H1 (cell line): ENCODE results near the gene SPSB1. TPM values are rescaled to one million over a fixed set of nuclear protein-coding genes. Genes with fewer than 3 reads are reported as not detected.

Experiments
- ASH2L ChIP-seq: fragments of 200-600, 300-600 bp; sonication (generic); IDR thresholded peaks from one replicate; pipeline ENCODE4 v1.7.1; 2017; ENCODE audit warnings: low read length
- polyA plus RNA-seq, 7 experiments: library from polyadenylated mRNA; depleted of rRNA in 3 of 7; stranded (reverse) in 5 of 7; unstranded in 2 of 7; fragments of >200 nt in 5 of 7; fragments of 200-250 nt in 2 of 7; gene quantifications; 1 replicate in 5 of 7; 2 replicates in 1 of 7; 4 replicates in 1 of 7; pipeline versions ENCODE4 v1.2.1 to v1.2.3, GENCODE V29; 2011 to 2013; ENCODE audit warnings: missing spikeins in 2 of 7, mixed read lengths in 2 of 7
- total RNA-seq: library from RNA; stranded (reverse); fragmentation: NEBNext Ultra II Directional; extraction: Animal tissue kit (Norgen Biotek cat#: 25700); gene quantifications from 2 replicates; pipeline ENCODE4 v1.2.1, GENCODE V29; 2021
- TF ChIP-seq, protein P1 (sequence below): fragments of 300-600 bp; sonication (generic); IDR thresholded peaks from 2 replicates; pipeline ENCODE4 v1.7.1; 2012; ENCODE audit warnings: low read length, moderate library complexity, mild to moderate bottlenecking, inconsistent platforms; ENCODE audit not compliant: insufficient replicate concordance
- TF ChIP-seq, protein P2 (sequence below), 3 experiments: IDR thresholded peaks; 1 replicate in 2 of 3; 2 replicates in 1 of 3; pipeline versions ENCODE4 v1.5.1 to v1.6.1; 2011; ENCODE audit warnings: low read length in 3 of 3, mild to moderate bottlenecking in 3 of 3, inconsistent platforms in 2 of 3, low read depth in 1 of 3, moderate library complexity in 1 of 3; ENCODE audit not compliant: insufficient read depth in 1 of 3; ENCODE audit errors: control extremely low read depth in 1 of 3

Gene SPSB1
- total and polyA plus RNA-seq, 2 of the 8 experiments (the other 6 are each of a cell fraction or from before 2014, with no cell fraction given): 5.3 to 6.4 TPM

DNA sequence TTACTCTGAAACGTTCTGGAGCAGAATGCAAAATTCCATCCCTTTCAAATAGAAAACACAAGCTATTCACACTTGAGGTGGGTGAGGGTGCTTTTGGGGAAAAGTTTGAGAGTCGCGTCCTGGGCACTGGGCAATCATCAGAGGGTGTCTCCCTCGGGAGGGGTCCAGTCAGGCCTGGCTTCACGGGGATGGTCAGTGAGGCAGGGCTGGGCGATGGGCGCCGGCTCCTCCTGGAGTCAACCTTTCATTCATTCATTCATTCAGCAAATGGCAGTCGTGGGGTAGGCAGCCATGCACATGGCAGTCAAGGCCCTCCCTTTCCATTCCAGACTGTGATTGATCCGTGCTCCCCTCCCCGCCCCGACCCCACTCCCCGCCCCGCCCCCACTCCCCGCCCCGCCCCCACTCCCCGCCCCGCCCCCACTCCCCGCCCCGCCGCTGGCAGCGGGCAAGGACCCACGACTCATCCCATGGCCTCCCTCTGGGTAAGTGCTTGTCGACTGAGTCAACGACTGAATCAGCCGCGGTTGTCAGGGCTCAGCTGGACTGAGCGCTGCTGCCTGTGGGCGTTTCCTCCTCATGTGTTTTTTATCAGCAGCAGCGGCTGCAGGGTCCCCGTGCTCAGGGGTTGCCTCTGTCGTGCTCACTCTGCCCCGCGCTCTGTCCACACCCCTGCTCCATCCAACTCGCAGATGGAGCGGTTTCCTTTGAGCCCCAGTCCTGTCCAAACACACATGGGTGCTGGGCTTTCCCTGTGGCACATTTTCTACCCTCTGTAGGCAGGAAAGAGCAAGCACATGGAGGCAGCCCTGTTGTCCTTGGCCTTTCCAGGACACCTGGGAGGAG lies 12.5 kb upstream of the SPSB1 start (continued):
- TF ChIP-seq, protein P1, sequence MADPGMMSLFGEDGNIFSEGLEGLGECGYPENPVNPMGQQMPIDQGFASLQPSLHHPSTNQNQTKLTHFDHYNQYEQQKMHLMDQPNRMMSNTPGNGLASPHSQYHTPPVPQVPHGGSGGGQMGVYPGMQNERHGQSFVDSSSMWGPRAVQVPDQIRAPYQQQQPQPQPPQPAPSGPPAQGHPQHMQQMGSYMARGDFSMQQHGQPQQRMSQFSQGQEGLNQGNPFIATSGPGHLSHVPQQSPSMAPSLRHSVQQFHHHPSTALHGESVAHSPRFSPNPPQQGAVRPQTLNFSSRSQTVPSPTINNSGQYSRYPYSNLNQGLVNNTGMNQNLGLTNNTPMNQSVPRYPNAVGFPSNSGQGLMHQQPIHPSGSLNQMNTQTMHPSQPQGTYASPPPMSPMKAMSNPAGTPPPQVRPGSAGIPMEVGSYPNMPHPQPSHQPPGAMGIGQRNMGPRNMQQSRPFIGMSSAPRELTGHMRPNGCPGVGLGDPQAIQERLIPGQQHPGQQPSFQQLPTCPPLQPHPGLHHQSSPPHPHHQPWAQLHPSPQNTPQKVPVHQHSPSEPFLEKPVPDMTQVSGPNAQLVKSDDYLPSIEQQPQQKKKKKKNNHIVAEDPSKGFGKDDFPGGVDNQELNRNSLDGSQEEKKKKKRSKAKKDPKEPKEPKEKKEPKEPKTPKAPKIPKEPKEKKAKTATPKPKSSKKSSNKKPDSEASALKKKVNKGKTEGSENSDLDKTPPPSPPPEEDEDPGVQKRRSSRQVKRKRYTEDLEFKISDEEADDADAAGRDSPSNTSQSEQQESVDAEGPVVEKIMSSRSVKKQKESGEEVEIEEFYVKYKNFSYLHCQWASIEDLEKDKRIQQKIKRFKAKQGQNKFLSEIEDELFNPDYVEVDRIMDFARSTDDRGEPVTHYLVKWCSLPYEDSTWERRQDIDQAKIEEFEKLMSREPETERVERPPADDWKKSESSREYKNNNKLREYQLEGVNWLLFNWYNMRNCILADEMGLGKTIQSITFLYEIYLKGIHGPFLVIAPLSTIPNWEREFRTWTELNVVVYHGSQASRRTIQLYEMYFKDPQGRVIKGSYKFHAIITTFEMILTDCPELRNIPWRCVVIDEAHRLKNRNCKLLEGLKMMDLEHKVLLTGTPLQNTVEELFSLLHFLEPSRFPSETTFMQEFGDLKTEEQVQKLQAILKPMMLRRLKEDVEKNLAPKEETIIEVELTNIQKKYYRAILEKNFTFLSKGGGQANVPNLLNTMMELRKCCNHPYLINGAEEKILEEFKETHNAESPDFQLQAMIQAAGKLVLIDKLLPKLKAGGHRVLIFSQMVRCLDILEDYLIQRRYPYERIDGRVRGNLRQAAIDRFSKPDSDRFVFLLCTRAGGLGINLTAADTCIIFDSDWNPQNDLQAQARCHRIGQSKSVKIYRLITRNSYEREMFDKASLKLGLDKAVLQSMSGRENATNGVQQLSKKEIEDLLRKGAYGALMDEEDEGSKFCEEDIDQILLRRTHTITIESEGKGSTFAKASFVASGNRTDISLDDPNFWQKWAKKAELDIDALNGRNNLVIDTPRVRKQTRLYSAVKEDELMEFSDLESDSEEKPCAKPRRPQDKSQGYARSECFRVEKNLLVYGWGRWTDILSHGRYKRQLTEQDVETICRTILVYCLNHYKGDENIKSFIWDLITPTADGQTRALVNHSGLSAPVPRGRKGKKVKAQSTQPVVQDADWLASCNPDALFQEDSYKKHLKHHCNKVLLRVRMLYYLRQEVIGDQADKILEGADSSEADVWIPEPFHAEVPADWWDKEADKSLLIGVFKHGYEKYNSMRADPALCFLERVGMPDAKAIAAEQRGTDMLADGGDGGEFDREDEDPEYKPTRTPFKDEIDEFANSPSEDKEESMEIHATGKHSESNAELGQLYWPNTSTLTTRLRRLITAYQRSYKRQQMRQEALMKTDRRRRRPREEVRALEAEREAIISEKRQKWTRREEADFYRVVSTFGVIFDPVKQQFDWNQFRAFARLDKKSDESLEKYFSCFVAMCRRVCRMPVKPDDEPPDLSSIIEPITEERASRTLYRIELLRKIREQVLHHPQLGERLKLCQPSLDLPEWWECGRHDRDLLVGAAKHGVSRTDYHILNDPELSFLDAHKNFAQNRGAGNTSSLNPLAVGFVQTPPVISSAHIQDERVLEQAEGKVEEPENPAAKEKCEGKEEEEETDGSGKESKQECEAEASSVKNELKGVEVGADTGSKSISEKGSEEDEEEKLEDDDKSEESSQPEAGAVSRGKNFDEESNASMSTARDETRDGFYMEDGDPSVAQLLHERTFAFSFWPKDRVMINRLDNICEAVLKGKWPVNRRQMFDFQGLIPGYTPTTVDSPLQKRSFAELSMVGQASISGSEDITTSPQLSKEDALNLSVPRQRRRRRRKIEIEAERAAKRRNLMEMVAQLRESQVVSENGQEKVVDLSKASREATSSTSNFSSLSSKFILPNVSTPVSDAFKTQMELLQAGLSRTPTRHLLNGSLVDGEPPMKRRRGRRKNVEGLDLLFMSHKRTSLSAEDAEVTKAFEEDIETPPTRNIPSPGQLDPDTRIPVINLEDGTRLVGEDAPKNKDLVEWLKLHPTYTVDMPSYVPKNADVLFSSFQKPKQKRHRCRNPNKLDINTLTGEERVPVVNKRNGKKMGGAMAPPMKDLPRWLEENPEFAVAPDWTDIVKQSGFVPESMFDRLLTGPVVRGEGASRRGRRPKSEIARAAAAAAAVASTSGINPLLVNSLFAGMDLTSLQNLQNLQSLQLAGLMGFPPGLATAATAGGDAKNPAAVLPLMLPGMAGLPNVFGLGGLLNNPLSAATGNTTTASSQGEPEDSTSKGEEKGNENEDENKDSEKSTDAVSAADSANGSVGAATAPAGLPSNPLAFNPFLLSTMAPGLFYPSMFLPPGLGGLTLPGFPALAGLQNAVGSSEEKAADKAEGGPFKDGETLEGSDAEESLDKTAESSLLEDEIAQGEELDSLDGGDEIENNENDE: no peak
- TF ChIP-seq, protein P2, sequence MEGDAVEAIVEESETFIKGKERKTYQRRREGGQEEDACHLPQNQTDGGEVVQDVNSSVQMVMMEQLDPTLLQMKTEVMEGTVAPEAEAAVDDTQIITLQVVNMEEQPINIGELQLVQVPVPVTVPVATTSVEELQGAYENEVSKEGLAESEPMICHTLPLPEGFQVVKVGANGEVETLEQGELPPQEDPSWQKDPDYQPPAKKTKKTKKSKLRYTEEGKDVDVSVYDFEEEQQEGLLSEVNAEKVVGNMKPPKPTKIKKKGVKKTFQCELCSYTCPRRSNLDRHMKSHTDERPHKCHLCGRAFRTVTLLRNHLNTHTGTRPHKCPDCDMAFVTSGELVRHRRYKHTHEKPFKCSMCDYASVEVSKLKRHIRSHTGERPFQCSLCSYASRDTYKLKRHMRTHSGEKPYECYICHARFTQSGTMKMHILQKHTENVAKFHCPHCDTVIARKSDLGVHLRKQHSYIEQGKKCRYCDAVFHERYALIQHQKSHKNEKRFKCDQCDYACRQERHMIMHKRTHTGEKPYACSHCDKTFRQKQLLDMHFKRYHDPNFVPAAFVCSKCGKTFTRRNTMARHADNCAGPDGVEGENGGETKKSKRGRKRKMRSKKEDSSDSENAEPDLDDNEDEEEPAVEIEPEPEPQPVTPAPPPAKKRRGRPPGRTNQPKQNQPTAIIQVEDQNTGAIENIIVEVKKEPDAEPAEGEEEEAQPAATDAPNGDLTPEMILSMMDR (IDR thresholded peaks at IDR 0.05; ENCODE audit: control extremely low read depth in 1 of 3, insufficient read depth in 1 of 3, low read depth in 1 of 3, low read length in 3 of 3): no peak
- no peak for TF ChIP-seq ASH2L
